GM21515 (cell line): ENCODE results near the gene DBH.

Experiments
- ATAC-seq: cut with Tn5 transposase; IDR thresholded peaks from one replicate; pipeline ENCODE4 v1.9.1; 2021; ENCODE audit not compliant: unreplicated experiment

Gene DBH

GRCh38 chr9:133635533-133636531 is at the start of gene DBH:
DBH (plus strand) TSS chr9:133636363; CDS start chr9:133636372, 9 bp downstream.
- ATAC-seq: no peak

GRCh38 chr9:133587051-133587450 is 49.1 kb upstream of the DBH start:
- no peak for ATAC-seq

- no peak for ATAC-seq
Measured at GRCh38 chr9:133587466-133587865, 48.7 kb upstream of the DBH start.

DNA sequence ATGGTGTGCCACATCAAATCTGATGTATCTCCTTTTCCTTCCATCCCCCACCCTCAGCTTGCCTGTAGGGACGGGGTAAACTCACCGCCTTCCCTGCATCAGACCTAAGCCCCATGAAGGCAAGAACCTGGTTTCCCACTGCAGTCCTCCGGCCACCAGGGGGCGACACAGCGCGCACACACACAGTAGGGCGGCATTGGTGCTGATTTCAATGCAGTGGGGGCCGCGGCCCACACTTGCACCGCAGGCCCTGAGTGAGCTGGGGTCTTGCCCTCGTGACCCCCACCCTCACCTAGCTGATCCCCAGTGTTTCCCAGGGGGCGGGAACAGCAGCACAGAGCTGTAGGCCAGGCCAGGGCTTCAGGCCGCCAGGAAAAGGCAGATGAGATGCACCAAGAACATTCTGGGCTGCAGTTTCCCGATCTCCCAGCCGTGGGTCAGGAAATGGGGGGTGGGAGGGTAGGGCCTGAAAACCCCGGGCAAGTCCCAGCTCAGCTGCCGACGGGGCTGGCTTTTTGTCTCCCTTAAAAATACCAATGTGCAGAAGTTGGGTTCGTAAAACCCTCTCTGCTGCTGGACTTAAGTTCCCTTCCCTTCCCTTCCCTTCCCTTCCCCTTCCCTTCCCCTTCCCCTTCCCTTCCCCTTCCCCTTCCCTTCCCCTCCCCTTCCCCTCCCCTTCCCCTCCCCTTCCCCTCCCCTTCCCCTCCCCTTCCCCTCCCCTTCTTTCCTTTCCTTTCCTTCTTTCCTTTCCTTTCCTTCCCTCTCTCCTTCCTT is 46.5 kb upstream of the DBH start:
- no peak for ATAC-seq

GRCh38 chr9:133590231-133590855 is 45.8 kb upstream of the DBH start:
- no peak for ATAC-seq

GRCh38 chr9:133591116-133591910 is 44.9 kb upstream of the DBH start:
- no peak for ATAC-seq

DNA sequence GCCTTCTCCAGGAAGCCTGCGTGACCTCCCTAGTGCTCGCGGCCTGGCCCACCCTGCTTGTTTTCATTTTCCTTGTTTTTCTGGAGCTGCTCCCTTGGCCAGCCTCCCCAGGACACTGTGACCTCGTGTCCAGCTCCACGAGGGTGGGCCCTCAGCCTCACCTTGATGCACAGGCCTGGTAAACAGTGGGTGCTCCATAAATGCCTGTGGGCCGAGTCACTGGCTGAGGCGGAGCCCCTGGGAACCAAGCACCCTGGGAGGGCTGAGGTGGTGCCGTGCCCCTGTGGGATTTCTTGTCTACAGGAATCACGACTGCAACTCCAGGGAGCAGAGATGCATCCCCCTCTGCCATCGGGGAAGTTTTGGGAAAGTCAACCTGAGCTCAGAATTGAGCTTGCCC is 44.2 kb upstream of the DBH start:
- ATAC-seq: no peak

DNA sequence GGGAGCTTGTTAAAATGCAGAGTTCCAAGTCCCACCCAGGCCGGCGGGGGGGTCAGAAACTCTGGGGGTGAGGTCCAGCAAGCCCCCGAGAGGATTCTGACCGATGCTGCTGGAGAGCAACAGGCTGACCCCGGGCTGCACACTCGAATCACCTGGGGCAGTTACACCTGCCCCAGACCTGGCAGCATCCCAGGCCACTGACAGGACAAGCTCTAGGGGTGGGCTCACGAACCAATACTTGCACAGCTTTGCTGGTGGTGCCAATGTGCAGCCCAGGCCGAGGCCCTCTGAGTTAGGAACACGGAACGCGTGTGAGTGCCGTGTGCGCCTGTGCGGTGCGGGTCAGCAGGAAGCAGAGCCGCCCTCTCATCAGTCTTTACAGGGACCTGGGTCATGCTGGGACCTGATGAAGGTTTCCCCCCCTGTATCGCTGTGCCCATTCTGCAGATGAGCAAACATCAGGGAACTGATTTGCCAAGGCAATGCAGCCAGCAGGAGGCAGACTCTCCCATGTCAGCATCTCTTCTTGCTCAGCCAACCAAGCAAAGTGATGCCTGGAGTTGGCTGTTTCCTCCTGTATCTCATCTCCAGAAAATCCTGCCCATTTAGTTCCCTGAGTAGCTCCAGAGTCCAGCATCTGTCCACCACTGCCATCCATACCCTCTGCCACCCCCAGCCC is 43.3 kb upstream of the DBH start:
- ATAC-seq: no peak

- no peak for ATAC-seq
Measured at GRCh38 chr9:133593587-133594253, 42.4 kb upstream of the DBH start.

DNA sequence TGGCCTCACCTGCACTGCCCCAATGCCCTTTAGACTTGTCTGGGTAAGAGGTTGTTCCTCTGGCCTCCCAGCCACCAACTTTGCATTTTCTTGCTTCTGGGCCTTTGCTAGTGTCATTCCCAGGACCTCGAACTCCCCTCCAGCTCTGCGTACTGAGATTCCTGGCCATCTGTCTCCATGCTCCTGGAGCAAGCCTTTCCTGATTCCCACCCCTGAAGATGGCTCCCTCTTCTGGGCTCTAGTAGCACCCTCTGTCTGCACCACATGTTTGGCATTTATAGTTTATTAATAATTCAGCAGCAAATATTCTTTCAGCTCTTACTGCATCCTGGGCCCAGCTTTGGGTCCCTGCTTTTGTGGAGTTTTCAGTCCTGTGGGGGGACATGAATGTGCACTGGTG is 41.9 kb upstream of the DBH start:
- ATAC-seq: no peak

GRCh38 chr9:133595910-133596309 is 40.3 kb upstream of the DBH start:
- no peak for ATAC-seq

- ATAC-seq: no peak
Measured at GRCh38 chr9:133597316-133597957, 38.7 kb upstream of the DBH start.

GRCh38 chr9:133598978-133599377 is 37.2 kb upstream of the DBH start:
- no peak for ATAC-seq

GRCh38 chr9:133599470-133600173 is 36.5 kb upstream of the DBH start:
- ATAC-seq: no peak

- ATAC-seq: no peak
Measured at GRCh38 chr9:133600739-133601138, 35.4 kb upstream of the DBH start.

GRCh38 chr9:133601746-133602145 is 34.4 kb upstream of the DBH start:
- ATAC-seq: no peak

DNA sequence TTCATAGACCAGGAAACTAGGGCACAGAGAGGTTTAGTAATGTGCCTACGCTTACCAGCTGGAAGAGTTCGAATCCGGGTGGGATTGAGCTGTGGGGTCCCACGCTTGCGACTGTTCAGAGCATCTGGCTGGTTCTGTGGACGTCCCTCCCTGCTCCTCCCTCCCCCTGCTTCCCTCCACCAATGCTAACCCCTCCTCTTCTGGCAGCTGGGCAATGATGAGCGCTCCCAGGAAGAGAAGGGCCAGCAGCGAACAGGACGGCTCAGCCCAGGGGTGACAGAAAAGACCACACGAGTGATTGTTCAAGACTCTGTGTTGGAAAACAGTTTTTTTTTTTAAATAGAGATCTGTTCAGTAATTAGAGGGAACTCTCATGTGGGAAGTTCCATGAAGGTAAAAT is 33.9 kb upstream of the DBH start:
- ATAC-seq: no peak

- no peak for ATAC-seq
Measured at GRCh38 chr9:133603135-133603927, 32.8 kb upstream of the DBH start.
